HL-60 (cell line): ENCODE data around the gene TEAD4.

Experiments
- DNase-seq, 2 experiments: peaks; one replicate each; pipeline ENCODE4 v3.0.0-alpha.2; 2010 to 2020; ENCODE audit warnings: low read depth in 1 of 2, low spot score in 1 of 2
- H3K27ac ChIP-seq: fragments of 250-450 bp; sonication (Bioruptor Pico); replicated peaks from 2 replicates; pipeline ENCODE4 v1.5.1; 2020; ENCODE audit warnings: mild to moderate bottlenecking, moderate library complexity
- H3K27me3 ChIP-seq: fragments of 250-450 bp; sonication (Bioruptor Pico); 2 replicates; pipeline ENCODE4 v1.5.1; 2021; ENCODE audit warnings: mild to moderate bottlenecking, moderate library complexity; ENCODE audit not compliant: insufficient read depth, poor library complexity, severe bottlenecking
- H3K4me3 ChIP-seq: replicated peaks from 2 replicates; pipeline ENCODE4 v1.5.1; 2011; ENCODE audit warnings: mild to moderate bottlenecking, control low read depth, low read length; ENCODE audit not compliant: insufficient read depth
- CTCF ChIP-seq: IDR thresholded peaks from one replicate; pipeline ENCODE4 v1.5.1; 2011; ENCODE audit warnings: low read length, control low read depth, inconsistent platforms; ENCODE audit not compliant: insufficient read depth
- GABPA ChIP-seq: IDR thresholded peaks from 2 replicates; pipeline ENCODE4 v1.6.1; 2012; ENCODE audit warnings: low read depth
- POLR2AphosphoS5 ChIP-seq: IDR thresholded peaks from 2 replicates; pipeline ENCODE4 v1.6.1; 2012; ENCODE audit warnings: low read depth
- REST ChIP-seq: IDR thresholded peaks from 2 replicates; pipeline ENCODE4 v1.6.1; 2012; ENCODE audit warnings: low read depth; ENCODE audit not compliant: insufficient replicate concordance
- SPI1 ChIP-seq: IDR thresholded peaks from 2 replicates; pipeline ENCODE4 v1.6.1; 2012; ENCODE audit warnings: low read depth, mild to moderate bottlenecking, borderline replicate concordance

TEAD4 gene

GRCh38 chr12:3083241-3083920 is 124.2 kb downstream of the TEAD4 start:
- no peak overlapping the region for H3K27ac ChIP-seq
- TF ChIP-seq POLR2AphosphoS5 (no peak), SPI1 (no peak), CTCF (no peak), REST (no peak), GABPA (no peak)
- no peak for DNase-seq
- H3K4me3 ChIP-seq, result no peak overlapping the region
- peaks cover 4% of the 10 kb centered on the region for H3K27me3 ChIP-seq

- TF ChIP-seq POLR2AphosphoS5, result no peak
- Histone ChIP-seq H3K27ac (no peak overlapping the region), H3K27me3 (peaks cover 3% of the 10 kb centered on the region), H3K4me3 (no peak overlapping the region)
- DNase-seq, result no peak
These were observed 124.7 kb downstream of the TEAD4 start for GRCh38 chr12:3083921-3084347.

- Histone ChIP-seq H3K4me3 (no peak overlapping the region), H3K27ac (no peak overlapping the region), H3K27me3 (peaks cover 3% of the 10 kb centered on the region)
- DNase-seq, result no peak
- no peak for TF ChIP-seq POLR2AphosphoS5
- TF ChIP-seq SPI1, result no peak
- TF ChIP-seq REST, result no peak
- TF ChIP-seq CTCF, result no peak
- no peak for TF ChIP-seq GABPA
These were observed 125.5 kb downstream of the TEAD4 start for GRCh38 chr12:3084742-3085141.

GRCh38 chr12:3085341-3086139 is 126.3 kb downstream of the TEAD4 start:
- peaks cover 3% of the 10 kb centered on the region for H3K27me3 ChIP-seq
- TF ChIP-seq CTCF (no peak), POLR2AphosphoS5 (no peak), SPI1 (no peak), REST (no peak), GABPA (no peak)
- DNase-seq, result no peak
- H3K4me3 ChIP-seq, result no peak overlapping the region
- H3K27ac ChIP-seq, result no peak overlapping the region
